Measurements from ENCODE around the gene NKAIN2.

The NKAIN2 gene

DNA sequence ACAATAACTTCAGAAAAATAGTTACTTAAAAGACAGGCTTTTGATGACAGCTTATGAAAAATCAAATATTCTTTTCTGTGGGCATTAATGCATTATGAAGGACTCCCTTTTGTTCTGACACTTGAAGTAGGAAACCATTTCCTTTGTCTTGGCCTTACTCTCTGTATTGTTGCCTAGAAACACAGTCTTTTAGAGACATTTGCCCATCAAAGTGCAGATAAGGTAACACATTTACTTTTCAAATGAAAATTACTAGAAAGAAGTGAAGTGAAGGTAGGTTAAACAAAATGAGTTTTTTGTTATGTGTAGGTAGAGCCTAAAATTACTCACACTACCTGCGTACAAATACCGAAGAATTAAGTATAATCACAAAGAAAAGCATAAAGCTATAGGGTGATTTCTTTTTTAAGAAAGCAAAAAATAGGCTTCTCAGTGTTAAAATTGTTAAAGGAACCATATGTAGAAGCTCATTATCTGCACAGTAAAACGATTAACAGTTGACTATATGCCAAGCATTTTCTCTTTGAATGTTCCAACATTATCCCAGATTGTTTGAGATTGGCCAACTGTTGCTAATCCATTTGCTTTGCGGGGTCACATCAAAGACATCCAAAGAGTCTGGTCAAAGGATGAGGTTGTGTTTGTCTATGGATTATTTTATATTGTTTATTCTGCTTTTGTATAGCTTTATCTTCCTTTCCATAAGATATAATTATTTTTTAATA, 616.6 kb downstream of the NKAIN2 start:
- no peak for TF ChIP-seq CTCF (IDR thresholded peaks at IDR 0.05)
- Mint-ChIP-seq H3K27ac (no peak overlapping the region), H3K9me3 (peaks cover 6% of the 10 kb centered on the region), H3K4me3 (no peak overlapping the region), H3K4me1 (peaks cover 5% of the 10 kb centered on the region), H3K27me3 (ENCODE audit: low read depth, poor library complexity) (no peaks in the 10 kb centered on the region), H3K36me3 (ENCODE audit: low read depth) (no peaks in the 10 kb centered on the region)
- no peak for DNase-seq

DNA sequence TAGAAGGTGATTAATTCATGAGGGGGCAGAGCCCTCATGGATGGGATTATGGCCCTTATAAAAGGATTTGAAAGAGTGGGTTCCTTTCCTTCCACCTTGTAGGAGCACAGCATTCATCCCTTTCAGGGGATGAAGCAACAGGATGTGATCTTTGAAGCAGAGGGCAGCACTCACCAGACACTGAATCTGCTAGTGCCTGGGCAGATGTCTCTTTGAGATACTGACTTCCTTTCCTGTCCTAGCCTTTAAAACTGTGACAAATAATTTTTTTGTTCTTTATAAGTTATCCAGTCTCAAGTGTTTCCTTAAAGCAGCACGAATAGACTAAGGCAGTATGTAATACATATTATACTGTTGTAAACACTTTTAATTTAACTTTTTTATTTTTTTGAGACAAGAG, 620.0 kb downstream of the NKAIN2 start:
- Mint-ChIP-seq H3K27me3 (ENCODE audit: low read depth, poor library complexity) (no peaks in the 10 kb centered on the region), H3K36me3 (ENCODE audit: low read depth) (no peaks in the 10 kb centered on the region), H3K4me3 (no peak overlapping the region), H3K9me3 (peaks cover 6% of the 10 kb centered on the region), H3K27ac (no peak overlapping the region), H3K4me1 (peaks cover 5% of the 10 kb centered on the region)
- DNase-seq = no peak
- TF ChIP-seq CTCF (IDR thresholded peaks at IDR 0.05) = no peak

GRCh38 chr6:124430740-124431318, 627.2 kb downstream of the NKAIN2 start:
- Mint-ChIP-seq H3K27me3 (ENCODE audit: low read depth, poor library complexity) (no peaks in the 10 kb centered on the region), H3K27ac (no peak overlapping the region), H3K4me3 (no peak overlapping the region), H3K36me3 (ENCODE audit: low read depth) (no peaks in the 10 kb centered on the region), H3K4me1 (peaks cover 7% of the 10 kb centered on the region), H3K9me3 (no peaks in the 10 kb centered on the region)
- no peak for TF ChIP-seq CTCF (IDR thresholded peaks at IDR 0.05)
- DNase-seq = no peak

DNA sequence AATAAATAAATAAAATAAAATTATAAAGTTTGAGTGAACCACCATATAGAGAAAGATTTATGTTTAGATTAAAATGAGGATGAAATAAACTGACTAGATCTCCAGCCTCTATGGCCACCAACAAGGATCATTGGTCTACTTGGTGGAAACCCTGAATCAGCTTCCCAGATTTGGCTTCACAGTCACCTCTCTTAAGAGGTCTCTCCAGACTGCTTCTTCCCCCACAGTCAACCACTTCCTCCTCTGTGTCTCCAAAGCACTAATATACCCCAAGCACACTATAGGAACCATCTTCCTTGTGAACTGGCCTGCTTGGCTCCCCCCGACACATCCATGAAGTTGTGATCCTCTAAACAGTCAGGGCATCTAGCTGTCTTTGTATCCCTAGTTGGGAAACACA, 629.0 kb downstream of the NKAIN2 start:
- Mint-ChIP-seq H3K4me1 (peaks cover 7% of the 10 kb centered on the region), H3K4me3 (no peak overlapping the region), H3K36me3 (ENCODE audit: low read depth) (no peaks in the 10 kb centered on the region), H3K27me3 (ENCODE audit: low read depth, poor library complexity) (peaks cover 2% of the 10 kb centered on the region), H3K9me3 (no peaks in the 10 kb centered on the region), H3K27ac (no peak overlapping the region)
- no peak for DNase-seq
- TF ChIP-seq CTCF (IDR thresholded peaks at IDR 0.05) = no peak

GRCh38 chr6:124433387-124434160, 629.9 kb downstream of the NKAIN2 start:
- H3K4me1 Mint-ChIP-seq = peaks cover 7% of the 10 kb centered on the region
- H3K36me3 Mint-ChIP-seq (ENCODE audit: low read depth) = no peaks in the 10 kb centered on the region
- no peaks in the 10 kb centered on the region for H3K9me3 Mint-ChIP-seq
- no peak overlapping the region for H3K4me3 Mint-ChIP-seq
- TF ChIP-seq CTCF (IDR thresholded peaks at IDR 0.05) = no peak
- DNase-seq = no peak
- no peak overlapping the region for H3K27ac Mint-ChIP-seq
- H3K27me3 Mint-ChIP-seq (ENCODE audit: low read depth, poor library complexity) = peaks cover 2% of the 10 kb centered on the region
